CD4-positive, alpha-beta T cell treated with Interleukin-10 for 1 hour (primary cell): ENCODE results near the gene HOXD13.

ENCODE experiments used
- DNase-seq: peaks from one replicate; pipeline ENCODE4 v3.0.0-alpha.2; 2020

The HOXD13 gene

GRCh38 chr2:176107731-176108181 lies 15.2 kb downstream of the HOXD13 start:
- no peak for DNase-seq

GRCh38 chr2:176109192-176109901 lies 16.8 kb downstream of the HOXD13 start:
- DNase-seq: no peak

GRCh38 chr2:176109946-176110345 lies 17.4 kb downstream of the HOXD13 start:
- DNase-seq: no peak

- no peak for DNase-seq
These were observed 18.1 kb downstream of the HOXD13 start for GRCh38 chr2:176110415-176111308.

- no peak for DNase-seq
These were observed 18.8 kb downstream of the HOXD13 start for GRCh38 chr2:176111309-176111663.

- DNase-seq: no peak
These were observed 19.4 kb downstream of the HOXD13 start for GRCh38 chr2:176111846-176112374.

- no peak for DNase-seq
These were observed 20.1 kb downstream of the HOXD13 start for GRCh38 chr2:176112375-176113302.

- no peak for DNase-seq
These were observed 21.8 kb downstream of the HOXD13 start for GRCh38 chr2:176114120-176114929.

GRCh38 chr2:176114930-176115625 lies 22.6 kb downstream of the HOXD13 start:
- DNase-seq: no peak

GRCh38 chr2:176115883-176116813 lies 23.6 kb downstream of the HOXD13 start, which contains the start of gene HOXD10:
TSS of gene HOXD10 (plus strand) at chr2:176116778. CDS start at chr2:176116834, 56 bp downstream.
- DNase-seq: no peak

- no peak for DNase-seq
These were observed 24.8 kb downstream of the HOXD13 start for GRCh38 chr2:176117162-176117822.

- DNase-seq: no peak
These were observed 25.4 kb downstream of the HOXD13 start for GRCh38 chr2:176117823-176118371.

GRCh38 chr2:176118601-176119339 lies 26.2 kb downstream of the HOXD13 start:
- DNase-seq: no peak

- DNase-seq: no peak
These were observed 28.1 kb downstream of the HOXD13 start for GRCh38 chr2:176120364-176121189.

GRCh38 chr2:176121190-176122051 lies 28.9 kb downstream of the HOXD13 start:
- DNase-seq: no peak

GRCh38 chr2:176122052-176122682 lies 29.6 kb downstream of the HOXD13 start:
- DNase-seq: no peak
